GM18508 (cell line): ENCODE data around the gene APLP1.
"Not testable (repeated sequence)": the region's sequence is repeated elsewhere in the genome, so short reads cannot be mapped to it uniquely, and the experiment has no call there.

ENCODE experiments used
- ATAC-seq: cut with Tn5 transposase; IDR thresholded peaks from one replicate; pipeline ENCODE4 v1.9.1; 2021; ENCODE audit warnings: moderate number of reproducible peaks; ENCODE audit not compliant: insufficient read depth, unreplicated experiment

Gene APLP1

DNA sequence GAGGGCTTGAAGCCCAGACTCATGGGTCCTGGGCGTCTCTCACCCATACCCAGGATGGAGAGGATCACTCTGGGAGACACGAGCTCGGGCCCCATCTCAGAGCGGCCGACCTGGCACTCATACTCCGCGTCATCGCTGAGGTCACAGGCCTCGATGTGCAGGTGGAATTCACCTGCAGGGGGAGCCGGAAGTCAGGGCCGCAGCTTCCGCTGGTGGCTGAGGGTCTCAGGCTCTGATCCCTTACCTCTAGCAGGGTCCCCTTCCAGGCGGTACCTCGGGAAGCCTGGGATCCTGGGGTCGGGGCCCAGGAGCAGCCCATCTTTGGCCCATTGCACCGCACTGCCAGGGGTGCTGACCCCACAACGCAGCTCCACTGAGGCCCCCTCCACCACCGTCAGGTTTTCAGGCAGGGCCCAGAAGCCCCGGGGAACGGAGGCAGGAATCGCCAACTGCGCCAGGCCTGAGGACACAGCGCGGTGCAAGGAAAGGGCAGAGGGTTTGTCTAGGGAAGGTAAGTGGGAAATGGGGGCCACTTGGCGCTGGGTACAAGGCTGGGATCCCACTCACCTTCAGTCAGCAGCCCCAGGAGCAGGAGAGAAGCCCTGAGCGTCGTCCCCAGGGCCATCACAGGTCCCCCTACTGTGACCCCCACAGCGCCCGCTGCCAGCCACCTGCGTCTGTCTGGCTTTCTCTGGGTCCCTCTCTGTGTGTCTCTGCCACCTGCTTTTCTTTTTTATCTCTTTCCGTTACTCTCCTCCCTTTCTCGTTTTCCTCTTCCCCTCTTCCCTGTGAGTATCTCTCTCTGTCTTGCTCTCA lies 17.0 kb upstream of the APLP1 start:
- ATAC-seq: no peak

DNA sequence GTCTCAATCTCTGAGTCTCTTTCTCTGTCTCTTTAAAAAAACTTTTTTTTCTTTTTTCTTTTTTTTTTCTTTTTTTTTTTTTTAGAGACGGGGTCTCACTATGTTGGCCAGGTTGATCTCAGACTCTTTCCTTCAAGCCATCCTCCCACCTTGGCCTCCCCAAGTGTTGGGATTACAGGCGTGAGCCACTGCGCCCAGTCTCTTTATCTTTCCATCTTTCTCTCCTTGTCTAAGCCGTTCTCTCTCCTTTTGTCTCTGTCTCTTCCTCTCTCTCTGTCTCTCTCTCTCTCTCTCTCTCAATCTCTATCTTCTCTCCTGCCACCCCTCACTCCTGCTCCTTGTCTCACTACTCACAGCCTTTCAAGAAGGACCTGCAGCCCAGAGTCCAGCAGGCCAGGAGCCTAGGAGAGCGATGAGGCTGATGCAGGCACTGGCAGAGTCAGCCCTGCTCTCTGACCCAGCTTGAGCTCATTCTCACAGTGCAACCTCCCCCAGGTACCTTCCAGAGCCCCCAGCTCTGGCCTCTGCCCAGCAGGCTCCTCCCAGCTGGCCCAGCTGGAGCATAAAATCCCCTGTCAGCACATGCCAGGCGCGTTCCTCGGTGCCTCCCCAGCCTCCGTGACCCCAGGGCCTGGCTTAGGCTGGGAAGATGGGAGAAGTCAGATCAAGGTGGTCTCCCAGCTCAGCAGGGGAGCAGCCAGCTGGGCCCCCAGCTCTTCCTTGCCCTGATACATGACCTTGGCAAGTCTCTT lies 16.2 kb upstream of the APLP1 start, which contains the start of gene NPHS1:
TSS of gene NPHS1 (minus strand) at position 476 of the 752 bp plus-strand sequence. CDS start 667 bp downstream, outside the sequence.
- no peak for ATAC-seq

DNA sequence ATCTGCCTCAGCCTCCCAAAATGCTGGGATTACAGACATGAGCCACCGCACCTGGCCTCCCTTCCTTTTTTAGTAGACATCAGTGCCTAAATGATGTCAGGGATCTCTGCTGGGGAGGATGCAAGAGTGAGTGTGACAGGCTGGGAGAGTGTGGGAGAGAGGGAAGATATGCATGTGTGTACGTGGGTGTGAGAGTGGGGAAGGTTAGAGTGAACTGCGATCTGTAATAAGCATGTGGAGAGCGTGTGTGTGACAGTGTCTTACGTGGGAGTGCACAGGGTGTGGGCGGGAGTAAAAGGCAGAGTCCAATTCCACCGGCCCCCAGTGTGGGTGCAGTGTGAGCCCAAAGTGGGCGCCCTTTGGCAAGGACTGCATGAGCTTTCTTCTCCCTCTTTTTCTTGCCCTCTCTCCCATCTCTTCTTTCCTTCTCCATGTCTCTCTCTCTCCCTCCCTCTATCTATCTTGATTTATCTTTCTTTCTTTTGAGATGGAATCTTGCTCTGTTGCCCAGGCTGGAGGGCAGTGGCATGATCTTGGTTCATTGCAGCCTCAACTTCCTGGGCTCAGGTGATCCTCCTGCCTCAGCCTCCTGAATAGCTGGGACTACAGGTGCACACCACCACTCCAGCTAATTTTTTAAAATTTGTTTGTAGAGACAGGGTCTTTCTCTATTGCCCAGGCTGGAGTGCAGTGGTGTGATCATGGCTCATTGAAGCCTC lies 15.2 kb upstream of the APLP1 start:
- ATAC-seq: no peak

DNA sequence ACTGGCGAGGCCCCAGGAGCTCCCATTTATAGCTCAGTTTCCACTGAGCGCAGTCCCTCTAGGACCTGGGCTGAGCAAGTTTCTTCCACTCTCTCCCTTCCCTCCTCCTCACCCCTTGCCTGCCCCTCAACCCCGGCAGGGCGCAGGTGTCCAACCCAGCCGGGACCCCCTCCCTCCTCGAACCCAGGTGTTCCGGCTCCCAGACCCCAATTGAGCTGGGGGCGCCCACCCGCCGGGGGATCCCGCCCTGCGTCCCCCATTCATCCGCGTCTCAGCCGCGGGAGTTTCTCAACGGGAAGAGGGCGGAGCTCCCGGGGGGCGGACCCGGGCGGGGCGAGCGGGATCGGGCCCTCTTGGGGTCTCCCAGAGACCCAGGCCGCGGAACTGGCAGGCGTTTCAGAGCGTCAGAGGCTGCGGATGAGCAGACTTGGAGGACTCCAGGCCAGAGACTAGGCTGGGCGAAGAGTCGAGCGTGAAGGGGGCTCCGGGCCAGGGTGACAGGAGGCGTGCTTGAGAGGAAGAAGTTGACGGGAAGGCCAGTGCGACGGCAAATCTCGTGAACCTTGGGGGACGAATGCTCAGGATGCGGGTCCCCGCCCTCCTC lies 11.7 kb upstream of the APLP1 start, which contains the start of gene KIRREL2:
TSS of gene KIRREL2 (plus strand) at position 366 of the 604 bp plus-strand sequence. CDS start at position 575, 209 bp downstream.
- no peak for ATAC-seq

DNA sequence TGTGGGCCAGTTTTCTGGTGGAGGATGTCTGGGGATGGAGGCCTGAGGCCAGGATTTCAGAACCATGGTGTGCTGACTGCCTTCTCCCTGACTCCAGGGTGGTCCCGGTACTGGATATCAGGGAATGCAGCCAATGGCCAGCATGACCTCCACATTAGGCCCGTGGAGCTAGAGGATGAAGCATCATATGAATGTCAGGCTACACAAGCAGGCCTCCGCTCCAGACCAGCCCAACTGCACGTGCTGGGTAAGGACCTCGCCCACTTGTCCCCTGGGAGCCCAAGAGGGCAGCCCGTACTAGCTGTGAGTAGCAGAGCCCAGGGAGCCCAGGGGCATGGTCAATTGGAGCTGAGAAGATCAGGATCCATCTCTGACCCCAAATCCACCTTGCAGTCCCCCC lies 10.1 kb upstream of the APLP1 start:
- no peak for ATAC-seq

DNA sequence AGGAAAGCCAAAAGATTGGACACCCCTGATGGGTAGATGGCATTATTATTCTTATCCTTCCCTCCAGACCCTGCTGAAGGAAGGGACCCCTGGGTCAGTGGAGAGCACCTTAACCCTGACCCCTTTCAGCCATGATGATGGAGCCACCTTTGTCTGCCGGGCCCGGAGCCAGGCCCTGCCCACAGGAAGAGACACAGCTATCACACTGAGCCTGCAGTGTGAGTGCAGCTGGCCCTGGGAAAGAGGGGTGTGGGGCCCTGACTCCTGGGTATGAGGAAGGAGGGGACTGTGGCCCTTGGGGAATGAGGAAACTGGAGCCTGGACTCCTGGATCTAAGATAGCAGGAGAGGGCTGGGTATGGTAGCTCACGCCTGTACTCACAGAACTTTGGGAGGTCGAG lies 9.0 kb upstream of the APLP1 start:
- no peak for ATAC-seq

DNA sequence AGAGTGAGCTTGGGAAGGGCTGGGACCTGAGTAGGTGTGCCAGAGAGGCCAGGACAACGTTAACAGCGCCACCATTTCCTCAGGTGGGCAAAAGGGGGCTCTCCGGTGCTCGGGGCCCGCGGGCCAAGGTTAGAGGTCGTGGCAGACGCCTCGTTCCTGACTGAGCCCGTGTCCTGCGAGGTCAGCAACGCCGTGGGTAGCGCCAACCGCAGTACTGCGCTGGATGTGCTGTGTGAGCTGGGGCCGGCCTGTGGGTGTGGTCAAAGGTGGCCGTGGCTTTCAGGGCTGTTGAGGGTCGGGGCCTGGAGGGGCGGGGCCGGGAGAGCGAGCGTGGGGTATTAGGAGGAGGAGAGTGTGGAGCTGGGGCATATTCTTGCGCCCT lies 7.9 kb upstream of the APLP1 start:
- no peak for ATAC-seq

DNA sequence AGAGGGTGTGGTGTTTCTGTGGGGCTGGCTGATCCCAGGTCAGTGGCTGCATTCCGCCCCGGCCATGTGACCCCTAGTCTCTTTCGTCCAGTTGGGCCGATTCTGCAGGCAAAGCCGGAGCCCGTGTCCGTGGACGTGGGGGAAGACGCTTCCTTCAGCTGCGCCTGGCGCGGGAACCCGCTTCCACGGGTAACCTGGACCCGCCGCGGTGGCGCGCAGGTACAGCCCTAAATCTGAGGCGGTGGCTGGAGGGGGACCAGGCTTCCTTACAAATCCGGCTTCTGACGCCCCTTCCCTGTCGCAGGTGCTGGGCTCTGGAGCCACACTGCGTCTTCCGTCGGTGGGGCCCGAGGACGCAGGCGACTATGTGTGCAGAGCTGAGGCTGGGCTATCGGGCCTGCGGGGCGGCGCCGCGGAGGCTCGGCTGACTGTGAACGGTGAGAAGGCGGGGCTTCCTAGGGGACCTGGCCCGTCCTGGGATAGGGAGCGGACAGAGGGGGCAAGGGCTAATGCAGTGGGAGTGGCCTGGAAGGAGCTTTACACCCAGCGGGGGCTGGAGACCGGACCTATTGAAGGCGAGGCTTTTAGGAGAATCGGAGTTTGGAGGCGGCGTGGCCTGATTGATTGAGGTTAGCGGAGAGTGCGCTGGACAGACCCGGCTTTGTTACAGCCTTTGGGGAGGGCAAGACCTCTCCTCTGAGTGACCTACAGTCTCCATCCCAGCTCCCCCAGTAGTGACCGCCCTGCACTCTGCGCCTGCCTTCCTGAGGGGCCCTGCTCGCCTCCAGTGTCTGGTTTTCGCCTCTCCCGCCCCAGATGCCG lies 7.3 kb upstream of the APLP1 start:
- no peak for ATAC-seq

DNA sequence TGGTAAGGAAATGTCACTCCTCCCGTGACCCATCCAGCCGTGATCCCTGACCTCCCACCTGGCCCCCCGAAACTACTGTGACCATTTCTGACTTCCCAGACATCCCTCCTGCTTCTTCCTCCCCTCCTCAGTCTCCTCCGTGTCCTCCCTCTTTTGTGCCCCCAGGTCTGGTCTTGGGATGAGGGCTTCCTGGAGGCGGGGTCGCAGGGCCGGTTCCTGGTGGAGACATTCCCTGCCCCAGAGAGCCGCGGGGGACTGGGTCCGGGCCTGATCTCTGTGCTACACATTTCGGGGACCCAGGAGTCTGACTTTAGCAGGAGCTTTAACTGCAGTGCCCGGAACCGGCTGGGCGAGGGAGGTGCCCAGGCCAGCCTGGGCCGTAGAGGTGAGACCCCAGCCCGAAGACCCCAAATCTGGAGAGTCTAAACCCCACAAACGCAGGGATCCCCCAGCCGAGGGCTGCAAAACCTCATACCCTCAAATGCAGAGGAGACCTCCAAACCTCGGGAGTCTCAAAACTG lies 6.7 kb upstream of the APLP1 start:
- ATAC-seq: no peak

- no peak for ATAC-seq
Observed at GRCh38 chr19:35862528-35862927, 5.8 kb upstream of the APLP1 start.

GRCh38 chr19:35863018-35863417 lies 5.4 kb upstream of the APLP1 start:
- no peak for ATAC-seq

DNA sequence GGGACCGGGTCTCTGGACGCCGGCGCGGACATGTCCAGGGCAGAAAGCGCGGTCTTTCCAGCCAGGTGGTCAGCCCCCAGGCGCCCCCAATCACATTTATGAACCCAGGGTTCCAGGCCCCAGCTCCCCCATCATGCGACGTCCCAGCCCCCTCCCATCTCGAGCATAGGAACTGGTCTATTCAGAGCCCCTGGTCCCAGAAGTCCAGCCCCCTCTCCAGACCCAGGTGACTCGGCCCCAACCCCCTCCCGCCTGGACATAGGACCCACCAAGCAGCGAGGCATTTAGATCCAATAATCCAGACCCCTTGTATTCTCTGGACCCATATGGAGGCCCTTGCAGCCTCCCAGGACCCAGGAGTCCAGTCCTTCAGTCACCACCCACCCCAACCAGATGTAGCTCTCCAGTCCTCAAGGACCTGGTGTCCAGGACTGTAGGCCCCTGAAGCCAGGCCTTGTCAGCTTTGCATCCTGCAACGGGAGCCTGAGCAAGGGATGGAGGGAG lies 501 bp downstream of the APLP1 start:
- no peak for ATAC-seq

GRCh38 chr19:35869327-35870123 lies 1.2 kb downstream of the APLP1 start:
- ATAC-seq: no peak

- not testable (repeated sequence) for ATAC-seq
Observed at GRCh38 chr19:35870124-35870736, 1.9 kb downstream of the APLP1 start.

GRCh38 chr19:35870798-35871197 lies 2.4 kb downstream of the APLP1 start:
- no peak for ATAC-seq

DNA sequence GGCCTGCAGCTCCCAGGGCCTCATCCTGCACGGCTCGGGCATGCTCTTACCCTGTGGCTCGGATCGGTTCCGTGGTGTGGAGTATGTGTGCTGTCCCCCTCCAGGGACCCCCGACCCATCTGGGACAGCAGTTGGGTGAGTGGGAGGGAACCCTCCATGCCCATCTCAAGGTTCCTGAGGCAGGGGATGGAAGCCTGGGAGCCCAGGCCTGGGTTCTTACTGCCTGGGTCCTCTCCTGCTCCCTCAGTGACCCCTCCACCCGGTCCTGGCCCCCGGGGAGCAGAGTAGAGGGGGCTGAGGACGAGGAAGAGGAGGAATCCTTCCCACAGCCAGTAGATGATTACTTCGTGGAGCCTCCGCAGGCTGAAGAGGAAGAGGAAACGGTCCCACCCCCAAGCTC lies 3.2 kb downstream of the APLP1 start:
- ATAC-seq: no peak

GRCh38 chr19:35872180-35872579 lies 3.8 kb downstream of the APLP1 start:
- no peak for ATAC-seq

DNA sequence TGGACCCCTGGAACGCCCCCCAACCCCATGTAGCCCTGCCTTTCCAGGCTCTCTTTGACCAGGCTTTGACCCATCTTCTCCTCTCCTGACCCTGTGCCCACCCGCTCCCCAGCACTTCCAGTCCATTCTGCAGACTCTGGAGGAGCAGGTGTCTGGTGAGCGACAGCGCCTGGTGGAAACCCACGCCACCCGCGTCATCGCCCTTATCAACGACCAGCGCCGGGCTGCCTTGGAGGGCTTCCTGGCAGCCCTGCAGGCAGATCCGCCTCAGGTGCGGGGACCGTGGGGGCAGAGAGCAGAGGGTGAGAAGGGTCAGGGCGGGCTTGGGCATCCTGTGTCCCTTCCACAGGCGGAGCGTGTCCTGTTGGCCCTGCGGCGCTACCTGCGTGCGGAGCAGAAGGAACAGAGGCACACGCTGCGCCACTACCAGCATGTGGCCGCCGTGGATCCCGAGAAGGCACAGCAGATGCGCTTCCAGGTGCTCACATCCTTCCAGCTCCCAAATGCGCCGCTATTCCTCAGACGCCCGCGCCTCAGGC lies 6.1 kb downstream of the APLP1 start:
- ATAC-seq: no peak
